ENCODE measurements around the gene TM9SF2.
"Not testable (repeated sequence)": the region's sequence is repeated elsewhere in the genome, so short reads cannot be mapped to it uniquely, and the experiment has no call there.

Gene TM9SF2

DNA sequence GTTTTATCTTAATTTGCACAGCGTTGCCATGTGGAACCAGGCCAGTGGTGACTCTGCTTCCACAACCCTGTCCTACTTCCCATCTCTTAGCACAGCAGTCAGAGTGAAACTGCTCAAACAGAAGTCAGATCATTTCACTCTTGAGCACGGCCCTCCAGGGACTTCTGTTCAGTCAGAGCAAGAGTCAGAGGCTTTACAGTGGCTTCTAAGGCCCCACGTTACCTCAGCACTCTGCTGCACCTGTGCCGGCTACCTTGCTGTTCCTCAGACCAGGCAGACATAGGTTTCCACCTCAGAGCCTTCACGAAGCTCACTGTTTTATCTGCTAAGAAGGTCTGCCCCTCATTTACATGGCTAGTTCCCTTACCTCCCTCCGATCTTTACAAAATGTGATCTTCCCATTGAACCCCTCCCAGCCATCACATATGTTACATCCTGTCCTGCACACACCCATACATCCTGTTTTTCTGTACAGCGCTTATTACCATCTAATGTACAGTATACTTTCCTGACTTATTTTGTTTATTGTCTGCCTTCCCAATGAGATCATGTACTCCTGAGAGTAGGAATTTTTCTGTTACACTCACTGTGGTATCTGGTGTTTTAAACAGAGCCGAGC is 41.6 kb downstream of the TM9SF2 start:
- peak in 4 of 6 experiments; percentile 10 to 57 (median 42) for DNase-seq

DNA sequence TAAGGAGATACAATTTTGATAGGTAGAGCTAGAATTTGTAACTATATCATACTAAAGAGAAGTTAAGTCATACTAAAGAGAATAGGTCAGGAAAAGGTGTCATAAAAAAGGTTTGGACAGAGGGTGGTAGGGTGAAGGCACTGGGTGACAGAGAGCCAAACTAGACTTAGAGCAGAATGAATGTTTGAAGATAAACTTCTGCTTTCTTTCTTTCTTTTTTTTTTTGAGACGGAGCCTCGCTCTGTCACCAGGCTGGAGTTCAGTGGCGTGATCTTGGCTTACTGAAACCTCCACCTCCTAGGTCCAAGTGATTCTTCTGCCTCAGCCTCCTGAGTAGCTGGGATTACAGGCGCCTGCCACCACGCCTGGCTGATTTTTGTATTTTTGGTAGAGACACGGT is 44.1 kb downstream of the TM9SF2 start:
- DNase-seq: no peak

GRCh38 chr13:99545979-99546378 is 44.7 kb downstream of the TM9SF2 start:
- no peak for DNase-seq

DNA sequence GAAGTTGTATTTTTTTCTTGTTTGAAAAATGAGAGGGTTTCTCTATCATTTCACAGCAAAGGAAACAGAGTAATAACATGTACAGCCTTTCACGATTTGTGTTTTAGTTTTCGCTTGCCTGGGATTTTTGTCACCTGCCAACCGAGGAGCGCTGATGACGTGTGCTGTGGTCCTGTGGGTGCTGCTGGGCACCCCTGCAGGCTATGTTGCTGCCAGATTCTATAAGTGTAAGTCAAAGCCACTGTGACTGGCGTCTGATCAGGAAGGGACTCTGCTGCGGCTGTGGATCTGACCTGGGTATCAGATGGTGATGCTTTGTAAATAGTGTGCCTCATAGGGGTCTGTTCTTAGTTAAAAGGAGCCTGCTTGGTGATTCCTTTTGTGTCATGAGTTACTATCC is 45.6 kb downstream of the TM9SF2 start:
- DNase-seq: no peak

GRCh38 chr13:99548448-99548847 is 47.2 kb downstream of the TM9SF2 start:
- no peak for DNase-seq

GRCh38 chr13:99553033-99553432 is 51.8 kb downstream of the TM9SF2 start:
- no peak for DNase-seq

DNA sequence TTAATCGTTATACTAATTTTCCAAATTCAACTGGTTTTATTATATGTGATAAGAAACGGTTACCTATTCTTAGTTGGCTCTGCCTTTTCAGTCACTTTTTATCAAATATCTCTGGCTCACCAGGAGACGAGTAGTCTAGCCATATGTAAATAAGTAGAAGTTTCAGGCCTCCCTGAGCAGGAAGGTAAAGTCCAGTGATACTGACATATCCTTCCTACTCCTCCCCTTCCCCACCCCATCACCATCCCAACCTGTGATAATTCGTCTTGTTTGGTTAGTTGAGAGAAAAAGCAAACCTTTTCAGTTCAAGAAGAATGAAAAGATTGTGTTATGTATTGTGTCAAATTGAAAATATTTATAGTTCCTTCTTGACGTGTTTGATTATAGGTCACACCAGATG is 53.9 kb downstream of the TM9SF2 start:
- no peak for DNase-seq

GRCh38 chr13:99556867-99557443 is 55.7 kb downstream of the TM9SF2 start:
- DNase-seq: no peak

DNA sequence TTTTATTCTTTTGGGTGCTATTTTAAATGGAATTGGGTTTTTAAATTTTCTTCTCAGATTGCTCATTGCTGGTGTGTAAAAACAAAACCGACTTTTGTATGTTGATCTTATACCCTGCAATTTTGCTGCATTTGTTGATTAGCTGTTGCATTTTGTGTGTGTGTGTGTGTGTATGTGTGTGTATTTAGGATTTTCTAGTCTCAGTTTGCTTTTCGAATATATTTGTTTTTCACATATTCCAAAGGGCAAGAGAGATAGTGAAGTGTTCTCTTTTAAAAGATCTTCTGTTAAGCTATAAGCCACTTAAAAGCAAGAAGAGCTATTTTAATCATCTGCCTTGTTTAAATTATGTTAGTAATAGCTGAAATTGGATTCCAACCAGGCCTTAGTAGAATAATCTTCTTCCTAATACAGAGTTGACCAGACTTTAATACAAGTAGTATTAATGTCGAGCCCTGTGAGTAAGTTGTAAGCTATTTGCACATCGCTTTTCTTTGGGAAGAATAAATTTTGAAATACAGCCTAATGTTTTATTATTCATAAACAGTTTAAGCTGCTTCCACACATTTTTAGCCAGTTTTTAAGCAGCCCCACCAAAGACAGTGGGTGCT is 57.4 kb downstream of the TM9SF2 start:
- no peak for DNase-seq

GRCh38 chr13:99559560-99559959 is 58.3 kb downstream of the TM9SF2 start:
- DNase-seq: no peak

GRCh38 chr13:99563404-99563803 is 62.1 kb downstream of the TM9SF2 start:
- no peak for DNase-seq

- DNase-seq: no peak
Measured at GRCh38 chr13:99564386-99564785, 63.1 kb downstream of the TM9SF2 start.

GRCh38 chr13:99565478-99566124 is 64.3 kb downstream of the TM9SF2 start:
- no peak for DNase-seq

- peak in 1 of 6 experiments; percentile 20 for DNase-seq
Measured at GRCh38 chr13:99566125-99567083, 65.1 kb downstream of the TM9SF2 start.

DNA sequence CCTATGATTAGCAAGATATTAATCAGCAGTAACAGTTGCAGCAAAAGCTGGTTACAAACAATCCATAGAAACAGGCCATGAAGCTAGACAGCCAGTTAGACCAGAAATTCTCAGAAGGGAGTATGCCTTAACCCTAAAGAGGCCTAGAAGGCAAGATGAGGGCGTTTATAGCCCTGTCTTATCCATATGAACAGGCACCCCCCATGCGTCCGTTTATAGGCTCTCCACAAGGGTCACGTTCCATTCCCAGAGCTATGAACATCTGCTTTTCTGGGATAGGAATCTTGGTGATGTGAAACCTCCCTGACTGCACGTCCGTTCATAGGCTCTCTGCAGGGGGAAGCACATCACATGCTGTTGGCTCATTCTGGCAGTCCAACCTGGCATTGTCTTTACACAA is 67.6 kb downstream of the TM9SF2 start:
- not testable (repeated sequence) for DNase-seq

DNA sequence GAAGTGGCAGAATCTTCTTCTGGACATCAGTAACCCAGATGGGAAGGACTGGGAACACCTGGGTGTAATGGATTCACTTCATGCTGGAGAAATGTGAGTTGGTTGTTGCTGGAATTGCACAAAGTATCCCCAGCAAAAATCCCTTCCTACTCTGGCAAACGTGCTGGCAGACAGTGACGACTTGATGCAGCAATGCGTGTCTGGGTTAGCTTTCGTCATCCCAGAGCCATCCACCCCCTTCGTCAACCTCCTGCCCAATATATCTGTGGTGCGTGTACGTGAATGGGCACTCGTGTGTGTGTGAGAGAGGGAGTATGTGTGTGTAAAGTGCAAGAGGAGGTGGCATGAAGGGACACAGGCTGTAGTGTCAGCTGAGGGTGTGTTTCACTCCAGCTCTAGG is 70.9 kb downstream of the TM9SF2 start:
- DNase-seq: no peak

DNA sequence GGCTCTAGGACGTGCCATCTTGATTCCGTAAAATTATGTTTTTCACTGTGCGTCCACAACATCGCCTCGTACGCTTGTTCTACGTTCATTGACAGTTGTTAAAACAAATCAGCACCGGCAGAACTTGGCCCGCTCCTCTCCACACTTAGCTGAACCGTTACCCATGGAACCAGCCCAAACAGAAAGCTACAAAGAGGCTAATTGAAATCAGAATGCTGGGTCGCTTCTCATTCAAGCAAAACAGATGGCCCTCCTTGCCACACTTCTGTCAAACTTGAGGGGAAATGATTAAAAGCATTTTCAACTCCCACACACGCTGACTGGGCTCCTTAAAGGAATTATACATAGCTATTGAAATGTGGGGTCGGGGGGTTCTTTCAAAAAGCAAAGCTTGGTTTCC is 71.6 kb downstream of the TM9SF2 start:
- no peak for DNase-seq

DNA sequence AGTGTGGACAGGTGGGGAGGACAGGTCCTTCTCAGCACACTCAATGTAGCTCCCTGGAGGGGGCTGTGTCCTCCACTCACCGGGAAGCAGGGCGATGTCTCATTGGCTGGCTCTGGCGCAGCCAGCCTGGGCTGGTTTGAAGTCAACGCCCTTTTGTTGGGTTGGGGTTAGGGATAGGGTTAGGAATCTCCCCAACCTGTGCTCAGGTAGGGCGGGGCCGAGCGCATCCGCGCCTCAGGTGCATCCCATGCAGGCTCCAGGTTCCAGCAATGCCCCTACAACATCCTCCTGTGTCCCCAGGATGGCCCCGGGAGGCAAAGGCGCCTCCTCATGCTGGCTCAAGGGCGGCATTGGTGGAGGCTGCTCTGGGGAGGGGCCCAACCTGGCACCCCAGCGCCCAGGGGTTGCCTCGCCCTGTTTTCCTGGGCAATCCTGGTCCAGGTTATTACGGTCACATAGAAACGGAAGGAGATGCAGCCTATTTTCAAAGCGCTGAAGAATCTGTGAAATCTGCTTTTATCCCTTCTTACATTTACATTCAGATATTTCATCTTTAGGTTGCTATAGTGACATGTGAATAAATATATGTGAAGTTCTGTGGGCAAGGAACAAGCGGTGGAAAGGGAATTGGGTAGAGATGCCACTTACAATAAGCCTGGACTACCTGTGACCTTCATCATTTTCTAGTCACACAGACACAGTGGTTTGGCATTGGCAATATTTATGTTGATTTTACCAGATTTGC is 74.3 kb downstream of the TM9SF2 start:
- DNase-seq: no peak

GRCh38 chr13:99577934-99578917 is 77.0 kb downstream of the TM9SF2 start:
- no peak for DNase-seq

- no peak for DNase-seq
Measured at GRCh38 chr13:99580500-99581268, 79.4 kb downstream of the TM9SF2 start.
